Measurements from ENCODE around the gene TSPAN6. TPM values are rescaled to one million over a fixed set of nuclear protein-coding genes. Genes with fewer than 3 reads are reported as not detected.

The TSPAN6 gene, protein sequence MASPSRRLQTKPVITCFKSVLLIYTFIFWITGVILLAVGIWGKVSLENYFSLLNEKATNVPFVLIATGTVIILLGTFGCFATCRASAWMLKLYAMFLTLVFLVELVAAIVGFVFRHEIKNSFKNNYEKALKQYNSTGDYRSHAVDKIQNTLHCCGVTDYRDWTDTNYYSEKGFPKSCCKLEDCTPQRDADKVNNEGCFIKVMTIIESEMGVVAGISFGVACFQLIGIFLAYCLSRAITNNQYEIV
- total RNA-seq (2022; extraction: Qiagen RNA extraction), result 36.9 to 44.4 TPM (median 38.1 TPM) in 5 replicates

DNA sequence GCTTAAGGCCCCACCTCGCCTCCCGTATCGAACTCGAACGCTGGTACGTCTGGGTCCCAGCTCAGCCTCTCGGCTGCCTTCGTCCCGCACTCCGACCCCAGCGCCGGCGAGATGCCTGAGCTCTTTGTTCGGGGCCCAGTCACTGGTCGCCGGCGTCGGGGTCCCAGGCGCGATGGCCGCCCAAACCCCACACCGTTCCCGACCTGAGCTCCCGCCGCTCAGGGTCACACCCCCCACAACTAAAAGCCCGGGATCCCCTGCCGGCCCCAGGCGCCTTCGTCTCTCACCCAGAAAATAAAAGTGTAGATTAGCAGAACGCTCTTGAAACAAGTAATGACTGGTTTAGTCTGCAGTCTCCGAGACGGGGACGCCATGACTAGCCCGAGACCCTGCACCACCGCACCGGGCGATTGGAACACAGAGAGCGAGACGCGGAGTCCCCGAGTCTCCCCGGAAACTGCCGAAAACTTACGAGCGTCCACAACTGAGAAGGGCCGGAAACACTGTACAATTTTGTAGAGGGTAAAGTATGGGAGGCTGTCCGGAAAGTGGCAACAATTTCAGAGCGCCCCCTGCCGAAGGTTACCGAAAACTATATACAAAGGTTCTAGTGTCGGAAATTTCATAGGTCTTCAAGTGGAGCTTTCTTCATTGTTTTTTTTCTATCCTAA is at the start of gene TSPAN6:
Gene TSPAN6, minus strand, starts transcription at position 486 of the 671 bp plus-strand sequence. Its CDS starts 112 bp downstream, at position 374.

DNA sequence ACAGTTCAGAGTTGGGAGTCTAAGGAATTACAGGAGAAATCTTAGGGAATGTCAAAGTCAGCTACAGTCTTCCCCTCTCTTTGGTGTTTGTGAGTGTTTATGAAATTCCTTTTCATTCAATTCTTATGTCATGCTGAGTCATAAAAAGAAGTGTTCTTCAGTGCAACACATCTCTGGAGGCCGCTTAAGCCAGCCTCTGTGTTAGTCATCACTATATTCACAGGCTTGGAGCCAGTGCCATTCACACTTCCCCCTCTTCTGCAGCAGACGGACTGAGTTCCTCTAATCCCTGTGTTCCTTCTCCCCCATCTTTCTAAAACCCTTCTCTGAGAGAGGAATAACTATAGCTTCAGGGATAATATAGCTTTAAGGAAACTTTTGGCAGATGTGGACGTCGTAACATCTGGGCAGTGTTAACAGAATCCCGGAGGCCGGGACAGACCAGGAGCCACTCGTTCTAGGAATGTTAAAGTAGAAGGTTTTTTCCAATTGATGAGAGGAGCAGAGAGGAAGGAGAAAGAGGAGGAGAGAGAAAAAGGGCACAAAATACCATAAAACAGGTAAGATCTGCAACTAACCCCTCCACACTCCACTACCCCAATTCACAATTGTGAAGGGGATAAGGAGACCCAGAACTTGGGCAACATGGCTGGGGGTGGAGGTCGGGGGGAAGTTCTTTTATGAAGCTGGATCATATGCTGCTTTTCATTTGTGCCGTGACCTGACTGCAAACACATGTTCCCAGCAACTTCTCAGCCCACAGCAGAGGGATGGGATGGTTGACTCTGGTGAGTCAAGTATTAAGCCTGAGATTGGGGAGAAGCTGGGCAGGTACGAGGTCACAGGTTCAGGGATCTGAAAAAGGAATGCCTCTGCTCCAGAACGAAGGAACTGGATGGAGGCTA is 7.6 kb upstream of the TSPAN6 start, which contains the start of gene SRPX2:
Gene SRPX2, plus strand, starts transcription at position 244 of the 905 bp plus-strand sequence. CDS start 2,124 bp downstream, outside the sequence.

DNA sequence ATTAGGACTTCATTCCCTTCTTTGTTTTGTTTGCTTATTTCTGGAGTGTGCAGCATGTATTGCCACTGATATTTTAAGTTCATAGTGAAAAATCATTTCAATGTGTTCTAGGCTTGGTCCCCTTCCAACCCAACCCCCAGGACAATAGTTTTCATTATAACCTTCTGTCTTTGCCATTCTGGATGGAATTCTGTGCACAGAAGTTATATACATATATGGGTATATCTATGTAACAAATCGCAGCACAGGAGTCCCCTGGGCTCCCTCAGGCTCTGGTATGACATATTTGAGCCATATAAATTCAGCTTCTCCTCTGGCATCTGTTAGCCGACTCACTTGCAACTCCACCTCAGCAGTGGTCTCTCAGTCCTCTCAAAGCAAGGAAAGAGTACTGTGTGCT is 52.0 kb downstream of the TSPAN6 start, which contains the start of gene TNMD:
Gene TNMD, plus strand, starts transcription at position 326 of the 400 bp plus-strand sequence. CDS start 83 bp downstream, outside the sequence.

Other genes with a start within 250 kb of the TSPAN6 start
- gene PCDH19, start 226.5 kb downstream of the TSPAN6 start, total RNA-seq (2022; extraction: Qiagen RNA extraction), result 0.01 to 0.16 TPM (median 0.03 TPM) in 5 replicates
- not detected in 5 replicates for gene TNMD, start 51.9 kb downstream of the TSPAN6 start, total RNA-seq (2022; extraction: Qiagen RNA extraction)
- gene SRPX2, start 7.4 kb upstream of the TSPAN6 start, total RNA-seq (2022; extraction: Qiagen RNA extraction), result 2.3 to 2.9 TPM (median 2.4 TPM) in 5 replicates
- 2.3 to 4.7 TPM (median 2.8 TPM) in 5 replicates for gene SYTL4, start 95.3 kb upstream of the TSPAN6 start, total RNA-seq (2022; extraction: Qiagen RNA extraction)
- 31.0 to 37.5 TPM (median 32.6 TPM) in 5 replicates for gene CSTF2, start 183.6 kb upstream of the TSPAN6 start, total RNA-seq (2022; extraction: Qiagen RNA extraction)
- gene NOX1, start 237.6 kb upstream of the TSPAN6 start, total RNA-seq (2022; extraction: Qiagen RNA extraction), result 0.09 to 0.15 TPM in 2 of 5 replicates, not detected in the others